HUES64 (cell line): ENCODE data around the gene HES1.
"Not testable (repeated sequence)": the region's sequence is repeated elsewhere in the genome, so short reads cannot be mapped to it uniquely, and the experiment has no call there.

ENCODE experiments used
- H3K27ac ChIP-seq: 2 replicates; pipeline ENCODE4 v1.7.0; 2013; ENCODE audit warnings: low read depth, low read length, inconsistent platforms
- H3K27me3 ChIP-seq: 2 replicates; pipeline ENCODE4 v1.6.1; 2013; ENCODE audit warnings: mild to moderate bottlenecking, low read length; ENCODE audit not compliant: insufficient read depth
- H3K36me3 ChIP-seq: 2 replicates; pipeline ENCODE4 v1.6.1; 2013; ENCODE audit warnings: mild to moderate bottlenecking, low read length; ENCODE audit not compliant: insufficient read depth
- H3K4me1 ChIP-seq: 2 replicates; pipeline ENCODE4 v1.6.1; 2013; ENCODE audit warnings: mild to moderate bottlenecking, low read length, moderate library complexity; ENCODE audit not compliant: insufficient read depth
- H3K4me3 ChIP-seq: 2 replicates; pipeline ENCODE4 v1.5.1; 2013; ENCODE audit warnings: mild to moderate bottlenecking, low read length, moderate library complexity
- H3K9ac ChIP-seq: 2 replicates; pipeline ENCODE4 v1.6.1; 2013; ENCODE audit warnings: mild to moderate bottlenecking, low read depth, low read length
- H3K9me3 ChIP-seq: 2 replicates; pipeline ENCODE4 v1.6.1; 2013; ENCODE audit warnings: low read depth, low read length; ENCODE audit not compliant: insufficient read depth
- WGBS: fragments of 150-250, 120-280 bp; methylation state at CpG from one replicate; pipeline ENCODE4 v1.1.7; 2013; ENCODE audit warnings: missing lambda C conversion rate; 5-methylcytosine and 5-hydroxymethylcytosine counted together

HES1 gene

GRCh38 chr3:194147679-194148078, 11.7 kb downstream of the HES1 start:
- Histone ChIP-seq H3K9ac (no peak overlapping the region), H3K27me3 (peaks cover 6% of the 10 kb centered on the region; the same call in 1 of the 2 replicates), H3K4me3 (no peak overlapping the region), H3K4me1 (peaks cover 3% of the 10 kb centered on the region), H3K9me3 (no peaks in the 10 kb centered on the region), H3K36me3 (no peaks in the 10 kb centered on the region), H3K27ac (no peak overlapping the region)
- WGBS = 83% methylated on average over 7 of the region's 7 CpGs

GRCh38 chr3:194148383-194148782, 12.4 kb downstream of the HES1 start:
- Histone ChIP-seq H3K36me3 (no peaks in the 10 kb centered on the region), H3K4me1 (peaks cover 2% of the 10 kb centered on the region; the same call in 1 of the 2 replicates), H3K9me3 (no peaks in the 10 kb centered on the region), H3K27ac (no peak overlapping the region), H3K9ac (no peak overlapping the region), H3K4me3 (no peak overlapping the region), H3K27me3 (peaks cover 5% of the 10 kb centered on the region; the same call in 1 of the 2 replicates)
- WGBS = 86% methylated on average over 7 of the region's 7 CpGs

- Histone ChIP-seq H3K27me3 (no peaks in the 10 kb centered on the region), H3K36me3 (no peaks in the 10 kb centered on the region), H3K27ac (no peak overlapping the region), H3K4me3 (no peak overlapping the region), H3K4me1 (peaks cover 2% of the 10 kb centered on the region; the same call in 1 of the 2 replicates), H3K9me3 (no peaks in the 10 kb centered on the region), H3K9ac (no peak overlapping the region)
- 91% methylated on average over 8 of the region's 8 CpGs for WGBS
These were observed 14.4 kb downstream of the HES1 start for GRCh38 chr3:194150252-194150934.

GRCh38 chr3:194150935-194151302, 15.0 kb downstream of the HES1 start:
- not testable (repeated sequence) for H3K27ac ChIP-seq, H3K9ac ChIP-seq, H3K27me3 ChIP-seq, H3K4me1 ChIP-seq, H3K9me3 ChIP-seq, H3K4me3 ChIP-seq, H3K36me3 ChIP-seq
- no CpG with 5 or more reads among the region's 2 CpGs for WGBS

GRCh38 chr3:194154346-194154745, 18.4 kb downstream of the HES1 start:
- WGBS = 97% methylated on average over 6 of the region's 6 CpGs
- H3K4me1 ChIP-seq = no peaks in the 10 kb centered on the region
- no peaks in the 10 kb centered on the region for H3K9me3 ChIP-seq
- no peaks in the 10 kb centered on the region for H3K36me3 ChIP-seq
- H3K27me3 ChIP-seq = no peaks in the 10 kb centered on the region
- no peak overlapping the region for H3K9ac ChIP-seq
- H3K27ac ChIP-seq = no peak overlapping the region
- H3K4me3 ChIP-seq = no peak overlapping the region

- Histone ChIP-seq H3K36me3 (no peaks in the 10 kb centered on the region), H3K4me1 (peaks cover 6% of the 10 kb centered on the region), H3K27ac (no peak overlapping the region), H3K9ac (no peak overlapping the region), H3K9me3 (no peaks in the 10 kb centered on the region), H3K27me3 (no peaks in the 10 kb centered on the region), H3K4me3 (no peak overlapping the region)
- 94% methylated on average over 9 of the region's 9 CpGs for WGBS
These were observed 20.1 kb downstream of the HES1 start for GRCh38 chr3:194156095-194156494.

- 92% methylated on average over 3 of the region's 3 CpGs for WGBS
These were observed 23.0 kb downstream of the HES1 start for GRCh38 chr3:194158942-194159439.

GRCh38 chr3:194160158-194160557, 24.2 kb downstream of the HES1 start:
- WGBS = 96% methylated on average over 4 of the region's 4 CpGs
- Histone ChIP-seq H3K4me3 (no peak overlapping the region), H3K4me1 (peaks cover 18% of the 10 kb centered on the region), H3K27ac (no peak overlapping the region), H3K9ac (no peak overlapping the region), H3K9me3 (no peaks in the 10 kb centered on the region), H3K36me3 (no peaks in the 10 kb centered on the region), H3K27me3 (no peaks in the 10 kb centered on the region)

More at GRCh38 chr3:194158942-194159439, 23.0 kb downstream of the HES1 start:
- Histone ChIP-seq H3K27me3 (no peaks in the 10 kb centered on the region), H3K9me3 (no peaks in the 10 kb centered on the region), H3K4me3 (no peak overlapping the region), H3K36me3 (no peaks in the 10 kb centered on the region), H3K27ac (no peak overlapping the region), H3K9ac (no peak overlapping the region), H3K4me1 (peaks cover 16% of the 10 kb centered on the region)

- H3K9me3 ChIP-seq = no peaks in the 10 kb centered on the region
- H3K4me1 ChIP-seq = peaks cover 30% of the 10 kb centered on the region
- H3K36me3 ChIP-seq = no peaks in the 10 kb centered on the region
- 70% methylated on average over 15 of the region's 15 CpGs for WGBS
- H3K27me3 ChIP-seq = no peaks in the 10 kb centered on the region
- no peak overlapping the region for H3K9ac ChIP-seq
- H3K27ac ChIP-seq = no peak overlapping the region
- H3K4me3 ChIP-seq = no peak overlapping the region
These were observed 25.4 kb downstream of the HES1 start for GRCh38 chr3:194161131-194162045.

GRCh38 chr3:194162070-194162678, 26.2 kb downstream of the HES1 start:
- WGBS = 83% methylated on average over 7 of the region's 10 CpGs
- no peaks in the 10 kb centered on the region for H3K9me3 ChIP-seq
- peaks cover 38% of the 10 kb centered on the region for H3K4me1 ChIP-seq
- H3K27ac ChIP-seq = no peak overlapping the region
- no peak overlapping the region for H3K4me3 ChIP-seq
- no peaks in the 10 kb centered on the region for H3K36me3 ChIP-seq
- no peaks in the 10 kb centered on the region for H3K27me3 ChIP-seq
- no peak overlapping the region for H3K9ac ChIP-seq
